ENCODE measurements around the gene LRIT1. TPM values are rescaled to one million over a fixed set of nuclear protein-coding genes. Genes with fewer than 3 reads are reported as not detected.
"Not testable (repeated sequence)": the region's sequence is repeated elsewhere in the genome, so short reads cannot be mapped to it uniquely, and the experiment has no call there.

The LRIT1 gene
- total RNA-seq (2014; rRNA removed), result not detected in 2 replicates
- polyA plus RNA-seq (2012), result not detected

- no peak for DNase-seq (ENCODE audit: low read depth)
These were observed at the start of gene LRIT1 for GRCh38 chr10:84241185-84241790. LRIT1 (minus strand) TSS chr10:84241546; CDS start chr10:84241439, 107 bp downstream.

GRCh38 chr10:84290235-84290634, 48.9 kb upstream of the LRIT1 start:
- DNase-seq (ENCODE audit: low read depth), result no peak

GRCh38 chr10:84289521-84290200, 48.3 kb upstream of the LRIT1 start:
- no peak for DNase-seq (ENCODE audit: low read depth)

GRCh38 chr10:84288151-84288550, 46.8 kb upstream of the LRIT1 start:
- no peak for DNase-seq (ENCODE audit: low read depth)

- no peak for DNase-seq (ENCODE audit: low read depth)
These were observed 45.3 kb upstream of the LRIT1 start for GRCh38 chr10:84286695-84287094.

GRCh38 chr10:84279876-84280475, 38.6 kb upstream of the LRIT1 start:
- DNase-seq (ENCODE audit: low read depth), result not testable (repeated sequence)

GRCh38 chr10:84270708-84271107, 29.4 kb upstream of the LRIT1 start:
- no peak for DNase-seq (ENCODE audit: low read depth)

- peak; percentile 83 for DNase-seq (ENCODE audit: low read depth)
These were observed 28.4 kb upstream of the LRIT1 start for GRCh38 chr10:84269773-84270172.

- no peak for DNase-seq (ENCODE audit: low read depth)
These were observed 27.8 kb upstream of the LRIT1 start for GRCh38 chr10:84269162-84269561.

GRCh38 chr10:84267503-84268126, 26.3 kb upstream of the LRIT1 start:
- DNase-seq (ENCODE audit: low read depth), result peak; percentile 74

GRCh38 chr10:84265418-84265817, 24.1 kb upstream of the LRIT1 start:
- peak; percentile 37 for DNase-seq (ENCODE audit: low read depth)

GRCh38 chr10:84264611-84265141, 23.3 kb upstream of the LRIT1 start:
- peak; percentile 35 for DNase-seq (ENCODE audit: low read depth)

- DNase-seq (ENCODE audit: low read depth), result no peak
These were observed 22.4 kb upstream of the LRIT1 start for GRCh38 chr10:84263716-84264115.

- no peak for DNase-seq (ENCODE audit: low read depth)
These were observed 21.0 kb upstream of the LRIT1 start for GRCh38 chr10:84262190-84262956.

GRCh38 chr10:84261236-84261915, 20.0 kb upstream of the LRIT1 start:
- DNase-seq (ENCODE audit: low read depth), result no peak

GRCh38 chr10:84258034-84258695, 16.8 kb upstream of the LRIT1 start:
- DNase-seq (ENCODE audit: low read depth), result no peak

GRCh38 chr10:84257343-84258020, 16.1 kb upstream of the LRIT1 start:
- no peak for DNase-seq (ENCODE audit: low read depth)

GRCh38 chr10:84256510-84257342, 15.4 kb upstream of the LRIT1 start:
- peak; percentile 58 for DNase-seq (ENCODE audit: low read depth)

Data from LHCN-M2 (cell line).